Gastroesophageal sphincter (tissue), 4 donors: ENCODE measurements around the gene SMAD3. TPM values are rescaled to one million over a fixed set of nuclear protein-coding genes. Genes with fewer than 3 reads are reported as not detected.

ENCODE experiments used
- ATAC-seq: fragments of 150-250 bp; one replicate; pipeline ENCODE4 v1.9.1; 2016; ENCODE audit warnings: mild to moderate bottlenecking, moderate library complexity
- H3K27ac ChIP-seq, 4 donors: fragments of 200-600 bp; sonication (generic) in 3 of 4; 1 replicate in 3 of 4; 2 replicates in 1 of 4; pipeline ENCODE4 v1.5.1; 2016 to 2019
- H3K27me3 ChIP-seq: fragments of 200-600 bp; sonication (generic); one replicate; pipeline ENCODE4 v1.5.1; 2019
- H3K36me3 ChIP-seq, 2 donors: fragments of 200-600 bp; sonication (generic); one replicate each; pipeline ENCODE4 v1.5.1; 2019; ENCODE audit warnings: control low read depth in 1 of 2
- H3K4me1 ChIP-seq, 3 donors: fragments of 200-600 bp; sonication (generic); 1 replicate in 2 of 3; 2 replicates in 1 of 3; pipeline ENCODE4 v1.5.1; 2016 to 2019; ENCODE audit warnings: control low read depth in 2 of 3
- H3K4me3 ChIP-seq, 2 donors: fragments of 200-600 bp; sonication (generic); one replicate each; pipeline ENCODE4 v1.5.1; 2019; ENCODE audit warnings: mild to moderate bottlenecking in 1 of 2, moderate library complexity in 1 of 2
- H3K9me3 ChIP-seq, 3 donors: fragments of 200-600 bp; sonication (generic); one replicate each; pipeline ENCODE4 v1.5.1; 2017 to 2019; ENCODE audit warnings: control low read depth in 2 of 3
- EP300 ChIP-seq: sonication (generic); formaldehyde crosslinking; IDR thresholded peaks from one replicate; pipeline ENCODE4 v1.6.1; 2017; ENCODE audit warnings: antibody characterized with exemption, mild to moderate bottlenecking
- POLR2A ChIP-seq, 2 donors: fragments of 450-650 bp; IDR thresholded peaks; one replicate each; pipeline ENCODE4 v1.6.1; 2017; ENCODE audit warnings: antibody characterized with exemption in 2 of 2, mild to moderate bottlenecking in 2 of 2, moderate library complexity in 1 of 2
- POLR2AphosphoS5 ChIP-seq: sonication (generic); formaldehyde crosslinking; IDR thresholded peaks from one replicate; pipeline ENCODE4 v1.6.1; 2017; ENCODE audit warnings: antibody characterized with exemption
- WGBS, 2 donors: methylation state at CpG; one replicate each; pipeline ENCODE4 v1.1.5; 2018; ENCODE audit warnings: low coverage in 1 of 2; 5-methylcytosine and 5-hydroxymethylcytosine counted together
- total RNA-seq, 4 donors: library from RNA; depleted of rRNA; stranded (reverse); fragments of >200 nt; gene quantifications; one replicate each; pipeline ENCODE4 v1.1.0, GENCODE V29; 2016
- TF ChIP-seq, protein P1 (sequence below), 4 experiments: fragments of 200-600 bp in 2 of 4; fragments of 450-650 bp in 2 of 4; sonication (generic) in 1 of 4; IDR thresholded peaks; one replicate each; pipeline ENCODE4 v1.5.1; 2017 to 2019; ENCODE audit warnings: antibody characterized with exemption in 4 of 4, mild to moderate bottlenecking in 2 of 4, moderate library complexity in 2 of 4

SMAD3 gene
- total RNA-seq, 4 donors from 2014 or later, result 19.8 to 30.6 (median 25.9) TPM

DNA sequence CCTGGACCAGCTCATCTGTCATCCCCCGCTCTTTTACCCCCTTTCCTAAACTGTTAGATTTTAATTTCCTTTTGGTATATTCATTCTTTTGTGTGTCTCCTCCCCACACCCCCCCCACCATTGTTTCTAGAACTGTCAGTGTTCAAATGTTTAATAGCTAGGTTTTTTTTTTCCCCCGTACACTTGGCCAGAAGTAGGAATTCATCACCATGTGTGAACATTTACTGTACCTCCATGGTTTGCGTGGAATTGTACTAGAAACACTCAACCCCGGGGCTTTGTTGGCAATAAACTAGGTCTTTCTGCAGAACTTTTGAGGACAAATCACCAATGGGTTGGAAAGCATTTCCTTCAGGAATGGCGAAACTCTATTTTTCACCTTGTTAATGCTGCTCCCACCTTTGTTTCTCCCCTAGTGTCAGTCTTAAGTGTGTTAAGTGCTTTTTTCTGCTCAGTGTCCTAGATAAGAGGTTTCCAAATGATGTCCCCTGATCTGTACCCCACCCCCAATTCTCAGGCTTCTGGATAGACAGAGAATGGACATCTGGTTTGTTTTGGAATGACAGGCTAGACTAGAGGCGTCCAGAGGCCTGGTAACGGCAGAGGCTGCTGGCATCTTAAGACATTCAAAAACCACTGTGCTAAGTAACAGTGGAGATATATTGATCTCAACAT lies 76.8 kb downstream of the SMAD3 start:
- TF ChIP-seq EP300 (no peak), POLR2A (IDR thresholded peaks at IDR 0.05) (no peak), POLR2AphosphoS5 (no peak)
- TF ChIP-seq, protein P1, sequence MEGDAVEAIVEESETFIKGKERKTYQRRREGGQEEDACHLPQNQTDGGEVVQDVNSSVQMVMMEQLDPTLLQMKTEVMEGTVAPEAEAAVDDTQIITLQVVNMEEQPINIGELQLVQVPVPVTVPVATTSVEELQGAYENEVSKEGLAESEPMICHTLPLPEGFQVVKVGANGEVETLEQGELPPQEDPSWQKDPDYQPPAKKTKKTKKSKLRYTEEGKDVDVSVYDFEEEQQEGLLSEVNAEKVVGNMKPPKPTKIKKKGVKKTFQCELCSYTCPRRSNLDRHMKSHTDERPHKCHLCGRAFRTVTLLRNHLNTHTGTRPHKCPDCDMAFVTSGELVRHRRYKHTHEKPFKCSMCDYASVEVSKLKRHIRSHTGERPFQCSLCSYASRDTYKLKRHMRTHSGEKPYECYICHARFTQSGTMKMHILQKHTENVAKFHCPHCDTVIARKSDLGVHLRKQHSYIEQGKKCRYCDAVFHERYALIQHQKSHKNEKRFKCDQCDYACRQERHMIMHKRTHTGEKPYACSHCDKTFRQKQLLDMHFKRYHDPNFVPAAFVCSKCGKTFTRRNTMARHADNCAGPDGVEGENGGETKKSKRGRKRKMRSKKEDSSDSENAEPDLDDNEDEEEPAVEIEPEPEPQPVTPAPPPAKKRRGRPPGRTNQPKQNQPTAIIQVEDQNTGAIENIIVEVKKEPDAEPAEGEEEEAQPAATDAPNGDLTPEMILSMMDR (IDR thresholded peaks at IDR 0.05), result no peak
- H3K36me3 ChIP-seq, result no peaks in the 10 kb centered on the region
- ATAC-seq, result no peak
- WGBS, 2 donors, result 50 to 53% methylated on average over 5 to 7 of the region's 7 CpGs
- H3K27me3 ChIP-seq, result no peaks in the 10 kb centered on the region
- H3K27ac ChIP-seq, result peak overlapping the region; percentile 43 to 66 (median 62)
- H3K4me3 ChIP-seq, result no peak overlapping the region
- peaks cover 23 to 100% (median 76%) of the 10 kb centered on the region in 3 donors for H3K4me1 ChIP-seq
- no peaks in the 10 kb centered on the region for H3K9me3 ChIP-seq

DNA sequence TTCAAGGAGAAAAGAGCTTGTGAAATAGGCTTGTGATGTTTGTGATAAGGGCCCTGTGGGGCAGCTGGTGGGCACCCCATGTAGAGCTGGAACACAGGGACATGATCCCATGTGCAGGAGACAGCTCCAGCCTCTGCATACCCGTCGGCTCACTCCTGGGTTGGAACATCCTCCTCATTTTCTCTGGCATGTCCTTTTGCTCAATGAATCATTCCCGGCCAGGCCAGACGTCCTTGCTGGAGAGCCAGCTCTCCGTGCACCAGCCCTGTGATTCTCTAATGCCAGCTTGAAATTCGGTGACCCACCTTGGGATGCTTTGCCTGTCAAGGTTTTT lies 77.3 kb downstream of the SMAD3 start:
- ATAC-seq, result no peak
- Histone ChIP-seq H3K4me3 (no peak overlapping the region), H3K27me3 (no peaks in the 10 kb centered on the region), H3K4me1 (peaks cover 26 to 100% (median 78%) of the 10 kb centered on the region in 3 donors), H3K9me3 (no peaks in the 10 kb centered on the region), H3K27ac (peak overlapping the region; percentile 43 to 66 (median 62)), H3K36me3 (no peaks in the 10 kb centered on the region)
- WGBS, 2 donors, result 7 to 47% methylated on average over 3 to 4 of the region's 6 CpGs
- TF ChIP-seq POLR2A (IDR thresholded peaks at IDR 0.05) (no peak), EP300 (no peak), POLR2AphosphoS5 (no peak)
- TF ChIP-seq, protein P1 (IDR thresholded peaks at IDR 0.05), result no peak

DNA sequence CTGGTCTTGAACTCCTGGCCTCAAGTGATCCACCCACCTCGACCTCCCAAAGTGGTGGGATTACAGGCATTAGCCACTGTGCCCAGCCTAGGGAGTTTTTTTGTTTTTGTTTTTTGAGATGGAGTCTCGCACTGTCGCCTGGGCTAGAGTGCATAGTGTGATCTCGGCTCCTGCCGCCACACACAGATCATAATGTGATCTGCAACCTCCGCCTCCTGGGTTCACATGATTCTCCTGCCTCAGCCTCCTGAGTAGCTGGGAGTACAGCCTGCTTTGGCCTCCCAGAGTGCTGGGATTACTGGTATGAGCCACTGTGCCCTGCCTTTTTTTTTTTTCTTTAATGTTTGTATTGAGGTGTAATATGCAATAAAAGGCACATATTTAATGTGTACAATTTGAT lies 78.2 kb downstream of the SMAD3 start:
- Histone ChIP-seq H3K27me3 (no peaks in the 10 kb centered on the region), H3K27ac (peak overlapping the region in 1 of 4 donors; percentile 66), H3K36me3 (no peaks in the 10 kb centered on the region), H3K9me3 (no peaks in the 10 kb centered on the region), H3K4me1 (peaks cover 26 to 100% (median 75%) of the 10 kb centered on the region in 3 donors), H3K4me3 (no peak overlapping the region)
- 94% methylated on average over 5 of the region's 6 CpGs; no CpG with 5 or more reads in 1 of the 2 donors for WGBS, 2 donors
- TF ChIP-seq EP300 (no peak), POLR2AphosphoS5 (no peak), POLR2A (IDR thresholded peaks at IDR 0.05) (no peak)
- TF ChIP-seq, protein P1 (IDR thresholded peaks at IDR 0.05), result no peak
- no peak for ATAC-seq

DNA sequence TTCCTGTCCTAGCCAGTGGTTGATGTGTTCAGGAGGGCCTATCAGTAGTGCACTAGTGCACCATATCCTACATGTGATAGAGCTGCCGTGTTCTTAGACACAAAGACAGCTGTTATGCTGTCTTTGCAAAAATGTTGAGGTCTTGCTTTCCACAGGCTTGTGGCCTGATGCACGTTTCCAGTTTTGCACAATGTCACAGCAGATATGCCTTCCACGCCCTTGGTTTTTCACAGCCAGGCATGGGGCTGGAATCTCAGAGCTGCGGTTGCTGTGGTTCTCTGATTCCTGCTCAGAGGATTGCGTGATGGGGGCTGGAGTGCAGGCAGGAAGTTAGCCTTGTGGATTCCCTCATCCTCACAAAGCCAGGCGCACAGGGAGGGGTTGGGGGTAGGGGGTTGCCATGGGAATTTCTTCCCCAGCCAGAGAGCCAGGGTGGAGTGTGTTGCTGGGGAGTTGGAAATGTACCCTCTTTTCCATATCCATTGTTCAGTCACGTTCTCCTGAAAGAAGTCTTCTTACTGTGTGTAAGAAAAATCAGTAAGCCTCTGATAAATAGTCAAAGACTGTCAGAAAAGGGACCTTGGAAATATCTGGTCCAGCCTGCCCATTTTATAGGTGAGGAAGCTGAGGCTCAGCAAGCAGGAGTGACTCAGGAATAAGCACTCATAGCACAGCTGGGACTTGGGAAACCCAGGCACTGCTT lies 79.4 kb downstream of the SMAD3 start:
- H3K9me3 ChIP-seq, result no peaks in the 10 kb centered on the region
- no peak overlapping the region for H3K4me3 ChIP-seq
- 88 to 100% methylated on average over 1 to 4 of the region's 7 CpGs for WGBS, 2 donors
- no peaks in the 10 kb centered on the region for H3K36me3 ChIP-seq
- H3K27ac ChIP-seq, result peak overlapping the region in 3 of 4 donors; percentile 14 to 86 (median 85)
- no peak for ATAC-seq
- no peaks in the 10 kb centered on the region for H3K27me3 ChIP-seq
- no peak for TF ChIP-seq POLR2A (IDR thresholded peaks at IDR 0.05)
- no peak for TF ChIP-seq POLR2AphosphoS5
- TF ChIP-seq EP300, result no peak
- TF ChIP-seq, protein P1 (IDR thresholded peaks at IDR 0.05), result no peak
- H3K4me1 ChIP-seq, result peaks cover 20 to 100% (median 72%) of the 10 kb centered on the region in 3 donors

DNA sequence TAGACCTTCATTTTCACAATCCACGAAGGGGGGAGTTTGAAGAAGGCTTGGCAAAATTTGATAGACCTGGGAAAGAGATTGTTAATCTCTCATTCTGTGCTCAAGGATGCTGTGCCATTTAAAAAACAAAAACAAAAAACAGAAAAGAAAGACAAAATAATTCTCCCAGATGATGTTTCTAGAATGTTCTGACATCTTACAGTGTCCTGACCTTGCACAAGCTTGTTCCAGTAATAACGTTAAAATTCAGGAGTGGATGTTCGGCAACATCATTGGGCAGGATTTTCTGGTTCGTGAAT lies 79.9 kb downstream of the SMAD3 start:
- H3K27me3 ChIP-seq, result no peaks in the 10 kb centered on the region
- no peaks in the 10 kb centered on the region for H3K36me3 ChIP-seq
- no peak for ATAC-seq
- H3K4me3 ChIP-seq, result no peak overlapping the region
- H3K27ac ChIP-seq, result peak overlapping the region in 3 of 4 donors; percentile 84 to 86 (median 85)
- peaks cover 20 to 100% (median 74%) of the 10 kb centered on the region in 3 donors for H3K4me1 ChIP-seq
- no peak for TF ChIP-seq EP300
- TF ChIP-seq, protein P1 (IDR thresholded peaks at IDR 0.05), result no peak
- no peak for TF ChIP-seq POLR2AphosphoS5
- TF ChIP-seq POLR2A (IDR thresholded peaks at IDR 0.05), result no peak
- WGBS, 2 donors, result 87 to 91% methylated on average over 4 of the region's 4 CpGs
- no peaks in the 10 kb centered on the region for H3K9me3 ChIP-seq
